Measurements from ENCODE around the gene DYSF.

DYSF gene

GRCh38 chr2:71691747-71692441 lies 238.5 kb downstream of the DYSF start:
- in situ Hi-C loops (cut with MboI; ENCODE audit: low pct_unique_long_range_greater_than_20kb, low sequenced_read_pairs, unreplicated experiment): no loop called here
- no peak for DNase-seq (ENCODE audit: low spot score)
- no peak for TF ChIP-seq CTCF (IDR thresholded peaks at IDR 0.05; ENCODE audit: extremely low read depth, insufficient read depth, missing control alignments)

- no peak for TF ChIP-seq CTCF (IDR thresholded peaks at IDR 0.05; ENCODE audit: extremely low read depth, insufficient read depth, missing control alignments)
- in situ Hi-C loops (cut with MboI; ENCODE audit: low pct_unique_long_range_greater_than_20kb, low sequenced_read_pairs, unreplicated experiment): no loop called here
- no peak for DNase-seq (ENCODE audit: low spot score)
These were observed 239.4 kb downstream of the DYSF start for GRCh38 chr2:71692621-71693277.

- TF ChIP-seq CTCF (IDR thresholded peaks at IDR 0.05; ENCODE audit: extremely low read depth, insufficient read depth, missing control alignments): no peak
- DNase-seq (ENCODE audit: low spot score): no peak
- in situ Hi-C loops (cut with MboI; ENCODE audit: low pct_unique_long_range_greater_than_20kb, low sequenced_read_pairs, unreplicated experiment): no loop called here
These were observed 240.2 kb downstream of the DYSF start for GRCh38 chr2:71693286-71694270.

- DNase-seq (ENCODE audit: low spot score): no peak
- no peak for TF ChIP-seq CTCF (IDR thresholded peaks at IDR 0.05; ENCODE audit: extremely low read depth, insufficient read depth, missing control alignments)
- in situ Hi-C loops (cut with MboI; ENCODE audit: low pct_unique_long_range_greater_than_20kb, low sequenced_read_pairs, unreplicated experiment): no loop called here
These were observed 241.3 kb downstream of the DYSF start for GRCh38 chr2:71694501-71695234.

- no peak for DNase-seq (ENCODE audit: low spot score)
- TF ChIP-seq CTCF (IDR thresholded peaks at IDR 0.05; ENCODE audit: extremely low read depth, insufficient read depth, missing control alignments): no peak
- in situ Hi-C loops (cut with MboI; ENCODE audit: low pct_unique_long_range_greater_than_20kb, low sequenced_read_pairs, unreplicated experiment): no loop called here
These were observed 242.1 kb downstream of the DYSF start for GRCh38 chr2:71695235-71696120.

Measured in GM13977 (cell line).